Measurements from ENCODE around the gene PIGL. TPM values are rescaled to one million over a fixed set of nuclear protein-coding genes. Genes with fewer than 3 reads are reported as not detected.
A peak's percentile ranks its signal among the peaks of the same experiment; 100 is the strongest.

The PIGL gene
- total RNA-seq, 3 donors from 2014 or later = 54.6 to 76.2 (median 68.8) TPM

GRCh38 chr17:16254773-16255400, 37.9 kb downstream of the PIGL start:
- intact Hi-C loops (cut with DNase I; ENCODE audit: low total_unique reads) = no loop called here
- DNase-seq (ENCODE audit: low spot score in 2 of 2) = no peak
- TF ChIP-seq POLR2AphosphoS5 (IDR thresholded peaks at IDR 0.05) = no peak
- TF ChIP-seq, protein P1, sequence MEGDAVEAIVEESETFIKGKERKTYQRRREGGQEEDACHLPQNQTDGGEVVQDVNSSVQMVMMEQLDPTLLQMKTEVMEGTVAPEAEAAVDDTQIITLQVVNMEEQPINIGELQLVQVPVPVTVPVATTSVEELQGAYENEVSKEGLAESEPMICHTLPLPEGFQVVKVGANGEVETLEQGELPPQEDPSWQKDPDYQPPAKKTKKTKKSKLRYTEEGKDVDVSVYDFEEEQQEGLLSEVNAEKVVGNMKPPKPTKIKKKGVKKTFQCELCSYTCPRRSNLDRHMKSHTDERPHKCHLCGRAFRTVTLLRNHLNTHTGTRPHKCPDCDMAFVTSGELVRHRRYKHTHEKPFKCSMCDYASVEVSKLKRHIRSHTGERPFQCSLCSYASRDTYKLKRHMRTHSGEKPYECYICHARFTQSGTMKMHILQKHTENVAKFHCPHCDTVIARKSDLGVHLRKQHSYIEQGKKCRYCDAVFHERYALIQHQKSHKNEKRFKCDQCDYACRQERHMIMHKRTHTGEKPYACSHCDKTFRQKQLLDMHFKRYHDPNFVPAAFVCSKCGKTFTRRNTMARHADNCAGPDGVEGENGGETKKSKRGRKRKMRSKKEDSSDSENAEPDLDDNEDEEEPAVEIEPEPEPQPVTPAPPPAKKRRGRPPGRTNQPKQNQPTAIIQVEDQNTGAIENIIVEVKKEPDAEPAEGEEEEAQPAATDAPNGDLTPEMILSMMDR (IDR thresholded peaks at IDR 0.05) = no peak
- no peak for TF ChIP-seq POLR2A (IDR thresholded peaks at IDR 0.05)
- Histone ChIP-seq H3K9me3 (no peaks in the 10 kb centered on the region), H3K4me3 (no peak overlapping the region), H3K27me3 (no peaks in the 10 kb centered on the region), H3K36me3 (no peaks in the 10 kb centered on the region), H3K4me1 (no peaks in the 10 kb centered on the region), H3K27ac (peak overlapping the region; percentile 33 to 71)

- no peaks in the 10 kb centered on the region for H3K27me3 ChIP-seq
- intact Hi-C loops (cut with DNase I; ENCODE audit: low total_unique reads) = no loop called here
- TF ChIP-seq POLR2A (IDR thresholded peaks at IDR 0.05) (no peak), POLR2AphosphoS5 (IDR thresholded peaks at IDR 0.05) (no peak)
- TF ChIP-seq, protein P1 (IDR thresholded peaks at IDR 0.05) = no peak
- peak overlapping the region; percentile 33 to 71 for H3K27ac ChIP-seq
- DNase-seq (ENCODE audit: low spot score in 2 of 2) = no peak
- H3K4me1 ChIP-seq = no peaks in the 10 kb centered on the region
- no peaks in the 10 kb centered on the region for H3K9me3 ChIP-seq
- H3K4me3 ChIP-seq = peak overlapping the region in 2 of 3 donors; percentile 5 to 49
- no peaks in the 10 kb centered on the region for H3K36me3 ChIP-seq
Observed at GRCh38 chr17:16255481-16255921, 38.5 kb downstream of the PIGL start.

GRCh38 chr17:16258901-16259300, 41.9 kb downstream of the PIGL start:
- H3K27me3 ChIP-seq = no peaks in the 10 kb centered on the region
- no peak overlapping the region for H3K27ac ChIP-seq
- no peaks in the 10 kb centered on the region for H3K36me3 ChIP-seq
- TF ChIP-seq POLR2AphosphoS5 (IDR thresholded peaks at IDR 0.05) = no peak
- TF ChIP-seq, protein P1 (IDR thresholded peaks at IDR 0.05) = no peak
- TF ChIP-seq POLR2A (IDR thresholded peaks at IDR 0.05) = no peak
- H3K4me1 ChIP-seq = no peaks in the 10 kb centered on the region
- intact Hi-C loops (cut with DNase I; ENCODE audit: low total_unique reads) = no loop called here
- H3K4me3 ChIP-seq = no peak overlapping the region
- no peaks in the 10 kb centered on the region for H3K9me3 ChIP-seq
- no peak for DNase-seq (ENCODE audit: low spot score in 2 of 2)

- peak overlapping the region in 1 of 2 donors; percentile 10 for H3K27ac ChIP-seq
- no peaks in the 10 kb centered on the region for H3K36me3 ChIP-seq
- DNase-seq (ENCODE audit: low spot score in 2 of 2) = no peak
- TF ChIP-seq, protein P1 (IDR thresholded peaks at IDR 0.05) = no peak
- TF ChIP-seq POLR2AphosphoS5 (IDR thresholded peaks at IDR 0.05) (no peak), POLR2A (IDR thresholded peaks at IDR 0.05) (no peak)
- intact Hi-C loops (cut with DNase I; ENCODE audit: low total_unique reads) = no loop called here
- H3K27me3 ChIP-seq = no peaks in the 10 kb centered on the region
- no peak overlapping the region for H3K4me3 ChIP-seq
- H3K4me1 ChIP-seq = no peaks in the 10 kb centered on the region
- no peaks in the 10 kb centered on the region for H3K9me3 ChIP-seq
Observed at GRCh38 chr17:16259926-16260325, 42.9 kb downstream of the PIGL start.

- no peak overlapping the region for H3K27ac ChIP-seq
- no peak for DNase-seq (ENCODE audit: low spot score in 2 of 2)
- no peak overlapping the region for H3K4me3 ChIP-seq
- no peaks in the 10 kb centered on the region for H3K36me3 ChIP-seq
- intact Hi-C loops (cut with DNase I; ENCODE audit: low total_unique reads) = no loop called here
- TF ChIP-seq POLR2AphosphoS5 (IDR thresholded peaks at IDR 0.05) = no peak
- TF ChIP-seq, protein P1 (IDR thresholded peaks at IDR 0.05) = no peak
- TF ChIP-seq POLR2A (IDR thresholded peaks at IDR 0.05) = no peak
- no peaks in the 10 kb centered on the region for H3K27me3 ChIP-seq
- H3K9me3 ChIP-seq = no peaks in the 10 kb centered on the region
- H3K4me1 ChIP-seq = no peaks in the 10 kb centered on the region
Observed at GRCh38 chr17:16261049-16261448, 44.0 kb downstream of the PIGL start.

All from breast epithelium (tissue), 4 donors.